Endothelial cell of umbilical vein (primary cell): ENCODE data around the gene TYW5. TPM values are rescaled to one million over a fixed set of nuclear protein-coding genes. Genes with fewer than 3 reads are reported as not detected.

Experiments
- BruUV-seq: library from RNA; stranded (reverse); fragments of 400-500 nt; replicated peaks from 2 replicates; lab custom pipeline; 2021; lab: Mats Ljungman, UMichigan
- CTCF ChIA-PET: fragments of 300-600, 350-600 bp; sonication (Branson Sonifier 250); formaldehyde crosslinking; loops from one replicate; lab custom pipeline; 2021; ENCODE audit warnings: antibody characterized with exemption, inconsistent platforms; lab: Charles Lee
- POLR2A ChIA-PET: fragments of 300-600, 350-600 bp; sonication (Branson Sonifier 250); formaldehyde crosslinking; loops from one replicate; lab custom pipeline; 2021; ENCODE audit warnings: antibody characterized with exemption, inconsistent platforms; lab: Charles Lee
- DNase-seq: peaks from one replicate; pipeline ENCODE4 v3.0.0-alpha.2; 2011; ENCODE audit warnings: low read depth, low spot score
- FAIRE-seq: peaks from 2 replicates; lab custom pipeline; 2011; peaks lifted over from hg19 to GRCh38; lab: Jason Lieb, UNC
- H2AFZ ChIP-seq: 2 replicates; pipeline ENCODE4 v1.6.0; 2012; ENCODE audit warnings: low read depth, low read length, control low read depth, inconsistent platforms
- H3K27ac ChIP-seq: 2 replicates; pipeline ENCODE4 v1.5.1; 2011; ENCODE audit warnings: low read depth, mild to moderate bottlenecking, control low read depth, low read length, moderate library complexity; ENCODE audit not compliant: insufficient read depth
- H3K27me3 ChIP-seq, 2 experiments: 2 replicates each; pipeline versions ENCODE4 v1.6.0 to v1.6.1; 2011; ENCODE audit warnings: low read length in 2 of 2, mixed read lengths in 1 of 2; ENCODE audit not compliant: control insufficient read depth in 2 of 2, insufficient read depth in 2 of 2
- H3K36me3 ChIP-seq, 2 experiments: 2 replicates in 1 of 2; 3 replicates in 1 of 2; pipeline ENCODE4 v1.5.1; 2011; ENCODE audit warnings: low read length in 2 of 2, mild to moderate bottlenecking in 1 of 2, moderate library complexity in 1 of 2; ENCODE audit not compliant: control insufficient read depth in 2 of 2, insufficient read depth in 2 of 2; ENCODE audit errors: extremely low read depth in 1 of 2
- H3K4me1 ChIP-seq: 3 replicates; pipeline ENCODE4 v1.5.1; 2011; ENCODE audit warnings: mild to moderate bottlenecking, low read length; ENCODE audit not compliant: control insufficient read depth, insufficient read depth; ENCODE audit errors: extremely low read depth
- H3K4me2 ChIP-seq: 2 replicates; pipeline ENCODE4 v1.6.1; 2011; ENCODE audit warnings: low read length, control low read depth, mixed read lengths; ENCODE audit not compliant: insufficient read depth
- H3K4me3 ChIP-seq, 3 experiments: fragments of 200-600 bp in 1 of 3; sonication (generic), shearing (Covaris generic) in 1 of 3; replicated peaks in 1 of 3; 2 replicates each; pipeline ENCODE4 v1.5.1; 2011 to 2016; ENCODE audit warnings: control low read depth in 3 of 3, low read length in 3 of 3, mild to moderate bottlenecking in 2 of 3, inconsistent platforms in 1 of 3, low read depth in 1 of 3, moderate library complexity in 1 of 3; ENCODE audit not compliant: insufficient read depth in 1 of 3
- H3K79me2 ChIP-seq: 2 replicates; pipeline ENCODE4 v1.6.0; 2012; ENCODE audit warnings: low read length, inconsistent platforms; ENCODE audit not compliant: control insufficient read depth, insufficient read depth
- H3K9ac ChIP-seq: replicated peaks from 2 replicates; pipeline ENCODE3; 2011; ENCODE audit warnings: low read length, control low read depth; ENCODE audit not compliant: insufficient read depth; ENCODE audit errors: extremely low read depth
- H3K9me1 ChIP-seq: replicated peaks from 3 replicates; pipeline ENCODE4 v1.6.0; 2011; ENCODE audit warnings: mild to moderate bottlenecking, low read length; ENCODE audit not compliant: control insufficient read depth, insufficient read depth; ENCODE audit errors: extremely low read depth
- H3K9me3 ChIP-seq: replicated peaks from 2 replicates; pipeline ENCODE4 v1.5.1; 2012; ENCODE audit warnings: low read length, inconsistent platforms; ENCODE audit not compliant: control insufficient read depth, insufficient read depth
- H4K20me1 ChIP-seq: replicated peaks from 2 replicates; pipeline ENCODE3; 2011; ENCODE audit warnings: mild to moderate bottlenecking, low read length; ENCODE audit not compliant: control insufficient read depth, insufficient read depth; ENCODE audit errors: extremely low read depth
- EZH2 ChIP-seq: IDR thresholded peaks from 2 replicates; pipeline ENCODE4 v1.6.1; 2012; ENCODE audit warnings: borderline replicate concordance, low read depth, mild to moderate bottlenecking, moderate library complexity, low read length, inconsistent platforms; ENCODE audit not compliant: severe bottlenecking
- FOS ChIP-seq: IDR thresholded peaks from 2 replicates; pipeline ENCODE4 v1.6.1; 2011; ENCODE audit warnings: mild to moderate bottlenecking, low read length, moderate library complexity, borderline replicate concordance; ENCODE audit not compliant: insufficient read depth
- GATA2 ChIP-seq: IDR thresholded peaks from 2 replicates; pipeline ENCODE4 v1.7.0; 2011; ENCODE audit warnings: low read depth, mild to moderate bottlenecking, moderate library complexity, mixed read lengths, low read length; ENCODE audit not compliant: insufficient read length, insufficient read depth
- JUN ChIP-seq: IDR thresholded peaks from 2 replicates; pipeline ENCODE4 v1.6.1; 2011; ENCODE audit warnings: borderline replicate concordance, low read depth; ENCODE audit not compliant: insufficient read length, insufficient read depth
- MYC ChIP-seq: IDR thresholded peaks from one replicate; pipeline ENCODE4 v1.6.1; 2011; ENCODE audit warnings: mild to moderate bottlenecking, low read depth, low read length
- POLR2A ChIP-seq: IDR thresholded peaks from 2 replicates; pipeline ENCODE4 v1.6.1; 2012; ENCODE audit warnings: low read depth, mild to moderate bottlenecking, control low read depth, low read length
- POLR2AphosphoS5 ChIP-seq: IDR thresholded peaks from 2 replicates; pipeline ENCODE4 v1.6.1; 2012; ENCODE audit warnings: low read depth, mild to moderate bottlenecking, control low read depth, low read length, moderate library complexity; ENCODE audit not compliant: insufficient read depth
- dilution Hi-C: fragments of 300-500 bp; cut with MboI; formaldehyde crosslinking; loops from one replicate; pipeline ENCODE4 v1.15.0; 2019; ENCODE audit warnings: low sequenced_read_pairs; ENCODE audit not compliant: extremely low pct_ligation_motif_present
- intact Hi-C: fragments of 100-400 bp; cut with micrococcal nuclease; formaldehyde crosslinking; loops from one replicate; pipeline ENCODE4 v1.10.0; 2022
- polyA plus RNA-seq, 4 experiments: library from polyadenylated mRNA; depleted of rRNA in 3 of 4; stranded (reverse) in 3 of 4; unstranded in 1 of 4; fragments of >200 nt; gene quantifications; 2 replicates each; pipeline versions ENCODE4 v1.2.1 to v1.2.3, GENCODE V29; 2011 to 2012; ENCODE audit warnings: missing spikeins in 1 of 4
- total RNA-seq: library from RNA; stranded (reverse); gene quantifications from 2 replicates; pipeline ENCODE4 v1.2.3, GENCODE V29; 2021
- TF ChIP-seq, protein P1 (sequence below): IDR thresholded peaks from 2 replicates; pipeline ENCODE4 v1.6.1; 2011; ENCODE audit not compliant: insufficient read depth, insufficient read length
- TF ChIP-seq, protein P2 (sequence below), 2 donors: IDR thresholded peaks; 1 replicate in 1 of 2; 2 replicates in 1 of 2; pipeline ENCODE4 v1.5.1; 2011; ENCODE audit warnings: low read length in 2 of 2, mild to moderate bottlenecking in 2 of 2, moderate library complexity in 2 of 2, control low read depth in 1 of 2, inconsistent platforms in 1 of 2, low read depth in 1 of 2; ENCODE audit not compliant: insufficient read depth in 1 of 2; ENCODE audit errors: extremely low read depth in 1 of 2

The TYW5 gene
- total and polyA plus RNA-seq, 2 donors (not counting 3 experiments of a cell fraction or from before 2014, with no cell fraction given), result 2.6 to 8.9 TPM

DNA sequence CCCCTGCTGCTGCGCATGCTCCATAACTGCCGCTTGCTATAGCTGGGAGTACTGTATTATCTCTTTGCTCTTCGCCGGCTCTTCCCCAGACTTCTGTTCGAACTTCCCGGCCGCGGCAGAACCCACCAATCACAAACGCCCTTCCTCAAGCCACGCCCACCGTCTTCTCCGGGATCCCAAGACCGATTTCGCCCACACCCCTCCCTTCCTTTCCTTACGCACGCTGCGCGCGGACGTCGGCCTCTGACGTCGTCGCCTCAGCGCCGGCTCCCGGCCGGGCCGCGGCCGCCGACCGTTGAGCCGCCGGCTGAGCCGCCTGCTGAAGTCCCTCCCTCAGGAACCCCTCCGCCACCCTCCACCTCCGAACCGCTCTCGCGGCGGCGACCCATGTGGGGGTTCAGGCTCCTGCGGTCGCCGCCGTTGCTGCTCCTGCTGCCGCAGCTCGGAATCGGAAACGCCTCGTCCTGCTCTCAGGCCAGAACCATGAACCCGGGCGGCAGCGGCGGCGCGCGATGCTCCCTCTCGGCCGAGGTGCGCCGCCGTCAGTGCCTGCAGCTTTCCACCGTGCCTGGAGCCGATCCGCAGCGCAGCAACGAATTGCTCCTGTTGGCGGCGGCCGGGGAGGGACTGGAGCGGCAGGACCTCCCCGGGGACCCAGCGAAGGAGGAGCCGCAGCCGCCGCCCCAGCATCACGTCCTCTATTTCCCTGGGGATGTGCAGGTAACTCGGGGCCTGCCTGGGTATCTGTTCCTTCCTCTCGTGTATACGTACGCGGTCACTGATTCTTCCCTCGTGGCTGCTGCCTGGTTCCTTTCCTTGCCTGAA lies 44.0 kb downstream of the TYW5 start, which contains the start of gene C2orf69:
TSS of gene C2orf69 (plus strand) at position 242 of the 825 bp plus-strand sequence. CDS start at position 388, 146 bp downstream.
- Histone ChIP-seq H4K20me1 (no peaks in the 10 kb centered on the region), H3K27me3 (no peaks in the 10 kb centered on the region), H2AFZ (peak within 1 kb of the TSS; percentile 98), H3K9me1 (no peaks in the 10 kb centered on the region), H3K4me1 (peaks cover 30% of the 10 kb centered on the region), H3K27ac (peak within 1 kb of the TSS; percentile 86), H3K79me2 (peaks cover 45% of the 10 kb centered on the region), H3K9me3 (no peaks in the 10 kb centered on the region), H3K9ac (peak within 1 kb of the TSS; percentile 97), H3K36me3 (no peaks in the 10 kb centered on the region), H3K4me3 (peak within 1 kb of the TSS; percentile 92 to 100 (median 100)), H3K4me2 (peak within 1 kb of the TSS; percentile 99)
- DNase-seq (peak; percentile 97), FAIRE-seq (peak; percentile 82)
- no peak for TF ChIP-seq EZH2
- TF ChIP-seq POLR2AphosphoS5, result peak; percentile 92
- peak; percentile 93 for TF ChIP-seq POLR2A
- ChIA-PET CTCF (interaction anchor here (1.0 kb wide), 1 partner anchor 8 kb away, joined by 3 read pairs; no protein-coding TSS in a partner anchor), POLR2A (no interaction called here)
- intact Hi-C loops, result loop anchor here (1.0 to 2.0 kb wide), 3 partner anchors 44 to 396 kb away; partner anchors contain the start of genes FTCDNL1, MAIP1, SPATS2L and TYW5
- BruUV-seq, result no TSS peak
- dilution Hi-C loops, result no loop called here

DNA sequence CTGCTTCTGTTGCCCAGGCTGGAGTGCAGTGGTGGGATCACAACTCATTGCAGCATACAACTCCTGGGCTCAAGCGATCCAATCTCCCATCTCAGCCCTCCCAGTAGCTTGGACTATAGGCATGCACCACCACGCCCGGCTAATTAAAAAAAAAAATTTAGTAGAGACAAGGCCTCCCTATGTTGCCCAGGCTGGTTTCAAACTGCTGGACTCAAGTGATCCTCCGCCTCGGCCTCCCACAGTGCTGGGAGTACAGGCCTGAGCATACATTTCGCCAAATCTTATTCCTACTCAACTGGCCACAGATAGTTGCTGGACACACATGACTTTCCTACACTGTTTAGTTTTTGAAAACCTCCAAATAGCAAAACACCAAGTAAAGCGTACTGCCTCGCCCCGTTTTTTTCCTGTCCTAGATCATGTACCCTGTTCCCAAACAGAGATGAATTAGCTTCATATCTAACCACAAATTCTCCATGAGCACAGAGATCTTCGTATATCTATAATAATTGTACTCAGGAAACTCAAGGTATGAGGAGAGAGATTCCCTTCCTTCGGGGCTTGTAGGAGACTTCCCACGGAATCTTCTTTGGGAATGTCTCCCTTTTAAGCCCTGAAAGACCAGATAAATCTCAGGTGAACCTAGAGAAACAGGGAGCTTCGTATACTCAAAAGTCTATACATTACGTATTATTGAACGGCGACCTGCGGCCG lies 44.8 kb downstream of the TYW5 start:
- Histone ChIP-seq H2AFZ (peak overlapping the region; percentile 90), H4K20me1 (no peaks in the 10 kb centered on the region), H3K4me3 (peak overlapping the region; percentile 31 to 100 (median 92)), H3K9me3 (no peaks in the 10 kb centered on the region), H3K36me3 (no peaks in the 10 kb centered on the region), H3K4me2 (peak overlapping the region; percentile 83), H3K9me1 (no peaks in the 10 kb centered on the region), H3K4me1 (peaks cover 30% of the 10 kb centered on the region), H3K27ac (no peak overlapping the region), H3K27me3 (no peaks in the 10 kb centered on the region), H3K79me2 (peaks cover 37% of the 10 kb centered on the region), H3K9ac (peak overlapping the region; percentile 3)
- BruUV-seq, result TSS peak; percentile 69
- intact Hi-C loops (loop anchor here (1.0 to 2.0 kb wide), 3 partner anchors 45 to 396 kb away; partner anchors contain the start of genes FTCDNL1, MAIP1, SPATS2L and TYW5), dilution Hi-C loops (no loop called here)
- CTCF ChIA-PET, result interaction anchor here (1.0 kb wide), 1 partner anchor 9 kb away, joined by 3 read pairs; no protein-coding TSS in a partner anchor
- TF ChIP-seq FOS (no peak), GATA2 (no peak), EZH2 (no peak), JUN (no peak), POLR2A (no peak), POLR2AphosphoS5 (no peak), MYC (no peak)
- TF ChIP-seq, protein P1, sequence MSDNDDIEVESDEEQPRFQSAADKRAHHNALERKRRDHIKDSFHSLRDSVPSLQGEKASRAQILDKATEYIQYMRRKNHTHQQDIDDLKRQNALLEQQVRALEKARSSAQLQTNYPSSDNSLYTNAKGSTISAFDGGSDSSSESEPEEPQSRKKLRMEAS, result no peak
- TF ChIP-seq, protein P2, sequence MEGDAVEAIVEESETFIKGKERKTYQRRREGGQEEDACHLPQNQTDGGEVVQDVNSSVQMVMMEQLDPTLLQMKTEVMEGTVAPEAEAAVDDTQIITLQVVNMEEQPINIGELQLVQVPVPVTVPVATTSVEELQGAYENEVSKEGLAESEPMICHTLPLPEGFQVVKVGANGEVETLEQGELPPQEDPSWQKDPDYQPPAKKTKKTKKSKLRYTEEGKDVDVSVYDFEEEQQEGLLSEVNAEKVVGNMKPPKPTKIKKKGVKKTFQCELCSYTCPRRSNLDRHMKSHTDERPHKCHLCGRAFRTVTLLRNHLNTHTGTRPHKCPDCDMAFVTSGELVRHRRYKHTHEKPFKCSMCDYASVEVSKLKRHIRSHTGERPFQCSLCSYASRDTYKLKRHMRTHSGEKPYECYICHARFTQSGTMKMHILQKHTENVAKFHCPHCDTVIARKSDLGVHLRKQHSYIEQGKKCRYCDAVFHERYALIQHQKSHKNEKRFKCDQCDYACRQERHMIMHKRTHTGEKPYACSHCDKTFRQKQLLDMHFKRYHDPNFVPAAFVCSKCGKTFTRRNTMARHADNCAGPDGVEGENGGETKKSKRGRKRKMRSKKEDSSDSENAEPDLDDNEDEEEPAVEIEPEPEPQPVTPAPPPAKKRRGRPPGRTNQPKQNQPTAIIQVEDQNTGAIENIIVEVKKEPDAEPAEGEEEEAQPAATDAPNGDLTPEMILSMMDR (IDR thresholded peaks at IDR 0.05; ENCODE audit: extremely low read depth in 1 of 2, insufficient read depth in 1 of 2, low read depth in 1 of 2, low read length in 2 of 2), result no peak
- DNase-seq (no peak), FAIRE-seq (no peak)
- POLR2A ChIA-PET, result no interaction called here
